ENCODE measurements around the gene CTCFL.
"Not testable (repeated sequence)": the region's sequence is repeated elsewhere in the genome, so short reads cannot be mapped to it uniquely, and the experiment has no call there.

The CTCFL gene

DNA sequence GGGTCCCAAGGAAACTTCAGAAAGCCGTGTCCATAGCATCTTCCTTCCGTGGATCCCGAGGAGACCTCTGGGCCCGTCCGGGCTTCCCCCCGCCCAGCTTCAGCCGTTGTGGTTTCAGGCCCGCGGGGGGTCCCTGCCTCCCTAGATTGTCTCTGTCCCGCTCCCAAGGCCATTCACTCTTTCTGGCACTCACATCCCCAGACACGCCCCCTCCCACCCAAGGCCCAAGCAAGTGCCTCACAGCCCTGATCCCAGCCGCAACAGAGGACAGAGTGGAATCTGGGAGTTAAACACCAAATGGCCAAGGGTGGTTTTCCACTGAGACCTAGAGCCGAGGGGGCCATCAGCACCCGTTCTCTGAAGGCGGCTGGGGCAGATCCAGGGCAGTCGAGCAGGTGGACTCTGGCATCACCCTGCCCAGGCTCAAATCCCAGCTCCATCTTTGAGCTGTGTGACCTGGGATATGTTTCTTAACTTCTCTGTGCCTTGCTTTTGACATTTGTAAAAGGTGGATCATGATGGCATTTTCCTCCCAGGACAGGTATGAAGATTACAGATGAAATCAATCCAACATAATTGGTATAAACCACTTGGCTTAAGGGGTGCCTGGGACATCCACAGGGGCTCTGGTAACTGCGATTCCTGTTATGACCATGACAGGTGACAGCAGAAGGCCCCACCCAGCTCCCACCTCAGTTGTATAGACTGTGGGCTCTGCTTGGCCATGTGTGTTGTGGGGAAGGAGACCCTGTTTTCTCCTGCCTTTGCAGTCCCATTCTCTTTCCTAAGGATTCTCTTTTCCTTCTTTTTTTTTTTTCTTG lies 48.1 kb downstream of the CTCFL start:
- DNase-seq = no peak

DNA sequence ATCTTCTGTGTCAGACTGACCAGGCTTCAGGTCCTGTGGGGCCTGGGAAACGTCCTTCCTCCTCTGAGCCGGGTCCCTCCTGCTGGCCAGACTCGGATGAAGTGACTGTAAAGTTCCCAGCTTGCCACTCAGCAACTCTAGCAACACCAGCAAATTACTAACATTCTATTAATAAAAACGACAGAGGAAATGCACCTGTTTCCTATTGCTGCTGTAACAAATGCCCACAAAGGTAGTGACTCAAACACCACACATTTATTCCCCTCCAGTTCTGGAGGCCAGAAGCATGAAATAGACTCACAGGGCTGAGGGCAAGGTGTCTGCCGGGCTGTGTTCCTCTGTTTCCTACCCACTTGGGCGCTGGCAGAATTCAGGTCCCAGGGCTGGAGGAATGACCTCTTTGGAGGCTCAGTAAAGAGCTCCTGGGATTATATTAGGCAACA lies 48.8 kb downstream of the CTCFL start:
- DNase-seq = no peak

DNA sequence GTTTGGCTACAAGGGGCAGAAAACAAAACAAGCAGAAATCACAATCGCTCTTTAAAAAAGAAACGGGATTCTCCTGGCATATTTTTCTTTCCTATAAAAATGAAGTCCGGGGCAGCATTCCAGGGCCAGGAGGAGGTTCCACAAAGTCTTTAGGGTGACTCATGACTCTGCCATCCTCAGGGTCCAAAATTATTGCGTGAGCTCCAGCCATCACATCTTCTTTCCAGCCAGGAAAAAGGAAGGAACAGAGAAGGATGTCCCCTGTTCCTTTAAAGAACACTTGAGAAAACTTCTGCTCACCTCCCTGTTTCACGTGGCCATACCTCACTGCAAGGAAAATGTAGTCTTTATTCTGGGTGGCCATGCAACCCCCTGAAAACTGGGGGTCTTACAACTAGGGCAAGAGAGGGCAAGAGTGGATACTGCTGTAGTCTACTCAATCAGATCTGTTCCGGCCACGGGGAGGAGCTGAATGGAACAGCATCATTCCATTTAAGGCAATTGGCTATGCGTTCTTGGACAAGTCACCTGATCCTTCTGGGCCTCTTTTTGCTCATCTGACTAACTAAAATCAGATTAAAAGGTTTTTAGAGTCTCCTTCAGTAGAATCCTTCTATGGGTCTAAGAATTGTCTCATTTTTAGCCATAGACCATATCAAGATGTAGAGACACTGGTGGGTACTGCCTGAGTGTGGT lies 49.4 kb downstream of the CTCFL start:
- DNase-seq = no peak

DNA sequence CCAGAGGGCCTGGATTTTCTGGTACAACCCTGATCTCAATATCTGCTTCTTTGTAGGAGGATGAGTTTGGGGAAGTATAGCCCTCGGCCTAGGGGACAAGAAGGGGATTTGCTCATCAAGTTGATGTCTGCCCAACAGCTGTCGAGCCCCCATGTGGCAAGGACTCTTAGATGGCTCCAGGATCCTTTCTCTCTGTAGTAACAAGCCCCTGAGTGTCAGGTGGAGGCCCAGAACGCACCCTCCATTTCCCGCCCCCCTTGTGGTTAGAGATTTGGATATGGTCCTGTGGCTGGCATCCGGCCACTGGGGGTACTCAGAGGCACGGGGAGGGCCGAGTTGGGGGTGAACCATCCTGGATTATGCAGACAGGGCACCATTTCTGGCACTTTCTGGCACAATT lies 50.1 kb downstream of the CTCFL start:
- no peak for DNase-seq

DNA sequence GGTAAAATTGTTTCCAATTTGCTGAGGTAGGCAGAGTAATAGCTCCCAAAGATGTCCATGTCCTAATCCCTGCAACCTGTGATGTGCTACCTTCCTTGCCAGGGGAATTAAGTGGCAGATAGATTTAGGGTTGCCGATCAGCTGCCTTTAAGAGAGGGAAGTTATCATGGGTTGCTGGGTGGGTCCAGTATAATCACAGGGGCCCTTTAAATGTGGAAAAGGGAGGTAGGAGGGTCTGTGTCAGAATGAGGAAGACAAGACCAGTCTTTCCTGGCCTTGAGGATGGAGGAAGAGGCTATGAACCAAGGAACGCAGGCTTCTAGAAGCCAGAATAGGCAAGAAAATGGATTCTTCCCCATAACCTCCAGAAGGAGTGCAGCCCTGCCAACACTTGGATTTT lies 50.7 kb downstream of the CTCFL start:
- DNase-seq = no peak

DNA sequence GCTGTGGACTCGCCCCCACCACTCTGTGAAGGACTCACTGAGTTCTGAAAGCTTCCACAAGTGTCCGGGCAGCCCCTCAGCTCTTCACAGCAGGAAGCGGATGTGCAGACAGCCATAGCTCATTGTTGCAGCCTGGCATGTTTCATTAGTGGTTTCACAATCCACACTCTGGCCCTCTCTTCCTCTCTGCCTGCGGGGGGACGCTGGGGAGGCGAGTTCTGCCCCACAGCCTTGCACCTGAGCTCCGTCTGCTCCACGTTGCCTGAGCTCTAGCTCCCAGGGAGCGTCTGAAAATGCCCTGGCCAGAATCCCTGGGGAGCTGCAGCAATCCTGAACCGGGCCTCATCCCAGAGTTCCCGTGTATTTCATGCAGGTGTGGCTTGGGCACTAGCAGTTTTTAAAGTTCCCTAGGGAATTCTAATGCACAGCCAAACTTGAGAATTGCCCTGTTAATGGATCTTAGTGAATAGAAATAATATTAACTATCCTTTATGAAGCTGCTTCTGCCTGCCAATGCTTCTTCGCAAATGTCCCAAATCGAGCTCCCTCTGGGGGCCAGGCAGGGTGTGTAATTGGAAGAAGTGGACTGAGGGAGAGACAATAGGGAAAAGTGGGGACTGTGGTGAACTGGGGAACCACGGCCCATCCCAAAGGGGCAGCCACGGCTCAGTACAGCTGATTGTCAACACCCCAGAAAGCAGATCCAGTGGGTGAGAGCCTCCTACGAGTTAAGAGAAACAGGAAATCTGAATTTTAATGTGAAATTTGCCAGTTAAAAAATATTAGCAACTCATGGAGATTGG lies 51.5 kb downstream of the CTCFL start:
- DNase-seq = no peak

DNA sequence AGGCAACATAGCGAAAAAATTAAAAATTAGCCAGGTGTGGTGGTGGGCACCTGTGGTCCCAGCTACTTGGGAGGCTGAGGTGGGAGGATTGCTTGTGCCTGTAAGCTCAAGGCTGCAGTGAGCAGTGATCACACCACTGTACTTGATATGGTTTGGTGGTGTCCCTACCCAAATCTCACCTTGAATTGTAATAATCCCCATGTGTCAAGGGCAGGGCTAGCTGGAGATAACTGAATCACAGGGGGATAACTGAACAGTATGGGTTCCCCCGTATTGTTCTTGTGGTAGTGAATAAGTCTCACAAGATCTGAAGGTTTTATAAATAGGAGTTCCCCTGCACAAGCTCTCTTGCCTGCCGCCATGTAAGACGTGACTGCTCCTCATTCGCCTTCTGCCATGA lies 52.5 kb downstream of the CTCFL start:
- not testable (repeated sequence) for DNase-seq

DNA sequence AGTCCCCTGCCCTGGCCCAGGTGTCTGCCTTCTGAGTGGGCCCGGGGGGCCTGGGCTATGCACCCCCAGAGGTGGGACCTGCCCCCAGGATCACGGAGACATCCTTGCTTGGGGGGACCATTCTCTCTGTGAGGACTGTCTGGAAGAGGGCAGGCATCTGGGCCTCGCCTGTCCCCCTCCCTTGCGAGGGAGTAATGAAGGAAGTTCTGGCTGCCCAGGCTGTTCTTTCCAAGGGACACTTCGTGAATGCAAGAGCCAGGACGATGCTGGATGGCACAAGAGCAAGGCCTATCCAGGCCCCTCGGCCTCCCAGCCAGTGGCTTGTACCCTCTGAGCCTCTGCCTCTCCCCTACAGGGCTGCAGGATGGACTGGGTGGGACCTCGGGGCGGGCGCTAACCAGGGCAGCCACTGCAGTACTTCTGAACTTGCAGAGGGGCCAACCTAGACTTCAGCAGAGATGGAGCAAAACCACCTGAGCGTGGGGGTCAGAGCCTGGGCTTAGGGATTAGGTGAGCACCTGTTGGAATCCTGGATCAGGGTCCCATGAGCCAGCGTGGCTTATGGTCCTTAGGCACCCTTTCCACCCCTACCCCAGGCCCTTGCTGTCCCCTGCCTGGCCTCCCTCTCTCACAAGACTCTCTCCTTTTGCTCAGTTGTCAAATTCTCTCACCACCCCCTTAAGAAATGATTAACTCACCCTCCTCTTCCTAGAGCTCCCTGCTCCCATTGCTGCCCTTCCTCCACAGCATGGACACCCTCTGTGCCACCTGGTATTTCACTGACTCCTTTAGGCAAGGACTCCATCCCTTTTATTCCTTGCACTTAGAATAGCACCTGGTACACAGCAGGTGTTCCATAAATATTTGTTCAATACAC lies 53.2 kb downstream of the CTCFL start:
- DNase-seq = no peak

DNA sequence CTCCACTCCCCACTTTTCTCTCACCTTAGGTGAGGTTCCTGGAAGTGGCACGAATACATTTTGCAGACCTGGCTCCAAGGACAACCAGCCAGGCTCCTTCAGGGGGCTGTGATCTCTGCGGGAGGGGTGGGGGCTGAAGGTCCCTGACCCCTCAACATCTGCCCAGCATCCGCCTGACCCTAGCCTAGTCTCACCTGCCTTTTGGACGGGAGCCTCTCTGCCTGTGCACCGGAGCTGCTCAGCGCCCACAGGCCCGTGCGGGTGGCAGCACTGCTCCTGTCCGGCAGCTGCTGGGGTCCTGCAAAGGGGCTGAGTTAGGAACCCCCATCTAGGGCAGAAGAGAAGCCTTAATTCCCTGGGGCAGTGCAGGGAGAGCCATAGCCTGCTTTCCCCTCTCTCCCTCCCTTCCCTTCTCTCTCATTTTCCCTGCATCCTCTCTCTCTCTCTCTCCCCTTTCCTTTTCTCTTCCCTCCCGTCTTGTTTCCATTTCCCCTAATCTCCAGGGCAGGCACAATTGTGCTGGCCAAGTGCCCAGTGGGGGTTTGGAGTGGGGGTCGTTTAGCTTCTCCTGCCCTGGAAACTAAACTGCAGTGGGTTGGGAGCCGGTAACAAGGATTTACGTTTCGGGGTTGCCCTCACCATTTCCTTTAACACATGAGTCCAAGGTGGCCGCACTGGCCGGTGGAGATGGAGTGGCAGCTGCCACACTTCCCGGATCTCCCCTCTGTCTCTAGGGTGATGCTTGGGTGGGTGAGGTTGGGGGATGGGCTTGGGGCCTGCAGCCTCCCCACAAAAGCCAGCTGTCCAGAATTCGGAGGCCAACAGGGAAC lies 54.1 kb downstream of the CTCFL start:
- no peak for DNase-seq

DNA sequence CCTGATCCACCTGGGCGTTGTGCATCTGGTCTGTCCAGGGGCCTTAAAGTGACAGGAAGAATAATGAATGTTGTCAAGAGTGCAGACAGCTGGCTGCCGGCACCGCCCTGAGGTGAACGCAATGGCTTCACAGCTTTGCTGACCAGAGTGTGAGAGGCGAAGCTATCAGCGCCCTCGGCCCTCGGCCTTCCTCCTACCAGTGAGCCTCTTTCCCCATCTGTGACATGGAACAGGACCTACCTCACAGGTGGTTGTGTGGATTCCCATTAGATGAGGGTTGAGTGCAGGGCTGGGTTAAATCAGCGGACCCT lies 54.8 kb downstream of the CTCFL start:
- no peak for DNase-seq

DNA sequence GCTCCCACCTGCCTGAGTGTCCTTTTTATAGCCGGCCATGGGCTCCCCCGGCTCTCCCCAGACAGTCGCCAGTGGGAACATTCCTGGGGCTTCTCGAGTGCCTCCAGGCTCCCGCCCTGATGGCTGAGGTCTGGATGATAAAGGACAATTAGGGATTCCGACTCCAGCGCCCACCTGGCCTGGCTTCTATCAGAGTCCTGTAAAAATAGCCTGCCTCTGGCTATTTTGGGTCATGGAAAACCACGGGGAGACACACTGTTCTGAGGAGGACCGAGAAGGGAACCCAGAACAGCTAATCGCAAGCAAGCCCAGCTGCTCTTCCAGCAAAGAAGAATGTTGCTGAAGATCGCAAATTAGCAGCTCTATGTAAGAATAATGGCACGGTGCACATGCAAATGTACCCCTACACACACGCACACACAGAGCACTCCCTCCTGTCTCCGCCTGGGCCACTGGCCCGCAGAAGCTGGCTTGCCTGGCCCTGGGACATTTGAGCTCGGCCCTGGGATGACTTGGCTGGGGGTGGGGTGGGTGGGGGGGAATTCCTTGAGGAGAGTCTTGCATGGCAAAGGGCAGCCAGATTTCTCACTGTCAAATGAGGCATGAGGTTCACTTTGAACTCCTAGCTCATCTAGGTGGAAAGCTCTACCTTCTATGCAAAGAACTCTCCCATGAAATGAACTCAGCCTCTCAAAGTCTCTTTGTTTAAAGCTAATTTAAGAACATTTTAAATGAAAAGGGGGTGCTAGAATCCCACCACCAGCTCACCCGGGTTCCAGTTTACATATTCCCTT lies 55.3 kb downstream of the CTCFL start:
- DNase-seq = no peak

DNA sequence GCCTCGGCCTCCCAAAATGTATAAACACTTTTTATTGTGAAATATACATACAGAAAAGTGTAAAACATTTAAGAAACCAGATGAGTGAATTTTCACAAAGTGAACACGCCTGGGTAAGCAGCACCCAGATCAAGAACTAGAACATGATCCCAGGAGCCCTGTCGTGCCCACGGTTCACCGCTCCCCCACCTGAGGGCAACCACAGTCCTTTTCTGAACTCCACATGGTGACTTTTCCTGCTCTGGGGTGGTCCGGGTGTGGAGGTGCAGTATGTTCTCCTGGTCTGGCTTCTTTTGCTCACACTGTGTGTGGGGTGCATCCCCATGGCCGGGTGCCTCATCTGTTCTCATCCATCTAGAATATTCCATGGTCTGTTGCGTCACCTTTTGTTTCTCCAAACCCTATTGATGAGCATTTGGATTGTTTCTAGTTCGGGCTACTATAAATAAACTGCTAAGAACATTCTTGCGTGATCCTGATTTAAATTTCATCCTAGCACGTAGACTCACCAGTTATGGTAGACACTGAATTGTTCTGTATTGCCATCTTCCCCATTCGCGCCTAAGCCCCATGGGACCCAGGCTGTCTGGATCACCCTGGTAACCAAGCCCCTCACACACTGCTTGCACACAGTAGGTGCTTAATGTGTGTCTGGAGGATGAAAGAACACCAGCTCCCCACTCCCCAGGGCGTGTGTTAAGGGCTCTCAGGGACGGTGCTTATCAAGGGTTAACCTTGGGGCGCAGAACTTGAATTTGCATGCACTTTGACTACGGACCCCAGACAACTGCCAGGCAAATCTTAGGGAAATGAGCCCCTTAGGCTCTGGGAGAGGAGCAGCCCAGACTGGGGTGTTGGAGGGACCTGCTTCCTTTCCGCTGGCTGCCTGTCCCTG lies 56.2 kb downstream of the CTCFL start:
- DNase-seq = no peak

DNA sequence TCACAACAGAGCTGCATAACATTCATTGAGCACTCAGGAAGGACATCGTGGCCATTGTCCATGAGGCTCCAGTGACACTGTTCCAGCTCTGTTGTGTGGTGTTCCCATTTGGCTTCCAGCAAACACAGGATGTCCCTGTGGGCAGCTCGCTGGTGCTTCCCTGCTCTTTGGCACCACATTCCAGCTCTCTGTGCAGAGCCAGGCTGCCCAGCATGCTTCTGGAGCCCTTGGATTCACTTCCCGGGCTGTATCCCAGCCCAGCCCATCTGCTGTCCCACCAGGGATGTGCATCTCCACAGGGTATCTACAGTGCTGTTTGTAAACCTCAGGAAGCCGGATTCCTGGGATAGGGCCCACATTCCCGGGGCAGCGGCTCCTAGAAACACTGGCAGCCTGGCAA lies 57.2 kb downstream of the CTCFL start:
- no peak for DNase-seq

DNA sequence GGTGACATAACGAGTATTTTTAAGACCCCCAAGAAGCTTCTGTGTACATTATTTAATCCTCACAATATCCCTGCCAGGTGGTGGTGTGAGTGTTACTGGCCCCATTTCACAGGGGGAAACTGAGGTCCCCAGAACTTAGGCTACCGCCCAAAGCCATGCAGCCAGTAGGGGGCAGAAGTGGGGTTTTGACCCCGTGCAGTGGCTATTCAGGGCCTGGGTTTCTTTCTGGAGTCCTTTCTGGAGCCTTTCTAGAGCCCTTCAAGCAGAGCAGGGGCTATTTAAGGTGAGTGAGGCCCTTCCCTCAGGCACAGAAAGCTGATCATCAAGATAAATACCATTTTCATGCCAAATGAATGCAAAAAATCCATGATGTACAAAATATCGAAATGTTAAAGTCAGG lies 59.0 kb downstream of the CTCFL start:
- DNase-seq = no peak

DNA sequence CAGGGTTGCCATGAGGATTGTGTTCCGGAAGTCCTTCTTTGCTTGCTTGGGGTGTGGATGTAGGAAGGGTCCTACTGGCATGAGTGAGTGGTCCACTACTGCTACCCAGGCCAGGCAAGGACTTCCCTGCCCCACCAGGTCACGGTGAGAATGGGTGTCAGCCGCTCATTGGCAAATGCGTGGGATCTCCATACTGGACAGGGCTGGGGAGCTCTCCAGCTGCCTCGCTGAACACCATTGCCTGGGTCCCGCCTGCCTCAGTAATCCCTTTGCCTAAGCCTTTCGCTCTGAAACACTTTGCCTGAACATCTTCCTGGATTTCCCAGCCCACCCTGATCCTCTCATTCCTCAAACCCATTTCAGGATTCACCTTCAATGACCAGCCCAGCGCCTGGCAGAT lies 59.5 kb downstream of the CTCFL start:
- DNase-seq = no peak

DNA sequence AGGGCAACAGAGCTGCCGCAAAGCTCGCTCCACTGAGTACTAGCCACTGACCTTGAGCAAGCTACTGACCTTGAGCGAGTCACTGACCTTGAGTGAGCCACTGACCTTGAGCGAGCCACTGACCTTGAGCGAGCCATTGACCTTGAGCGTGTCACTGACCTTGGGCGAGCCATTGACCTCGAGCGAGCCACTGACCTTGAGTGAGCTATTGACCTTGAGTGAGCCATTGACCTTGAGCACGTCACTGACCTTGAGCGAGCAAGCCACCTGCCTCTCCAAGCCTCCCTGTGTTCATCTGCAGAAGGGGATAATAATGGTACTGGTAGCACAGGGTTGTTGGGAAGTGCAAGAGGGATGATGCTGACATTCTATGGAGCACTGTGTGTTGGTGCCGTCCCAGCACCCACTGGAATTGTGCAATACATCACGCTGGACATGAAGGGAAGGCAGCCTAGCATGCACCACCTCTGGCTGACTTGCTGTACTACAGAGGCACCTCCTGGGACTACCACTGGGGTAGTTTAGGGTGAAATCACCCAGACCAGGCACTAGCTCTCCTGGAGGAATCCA lies 60.2 kb downstream of the CTCFL start:
- no peak for DNase-seq

DNA sequence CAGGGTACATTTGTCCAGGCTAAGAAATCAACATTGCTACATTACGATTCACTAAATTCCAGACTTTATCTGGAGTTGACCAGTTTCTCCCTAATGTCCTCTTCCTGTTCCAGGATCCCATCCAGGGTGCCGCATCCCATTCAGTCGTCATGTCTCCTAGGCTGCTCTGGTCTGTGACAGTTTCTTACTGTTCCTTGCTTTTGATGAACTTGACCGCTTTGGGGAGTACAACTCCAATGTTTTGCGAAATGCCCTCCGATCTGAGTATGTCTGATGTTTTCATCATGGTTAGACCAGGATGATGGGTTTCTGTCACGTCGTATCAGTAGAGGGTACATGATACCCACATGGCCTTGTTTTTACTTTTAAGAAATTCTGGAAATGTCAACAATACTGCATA lies 62.2 kb downstream of the CTCFL start:
- DNase-seq = no peak

DNA sequence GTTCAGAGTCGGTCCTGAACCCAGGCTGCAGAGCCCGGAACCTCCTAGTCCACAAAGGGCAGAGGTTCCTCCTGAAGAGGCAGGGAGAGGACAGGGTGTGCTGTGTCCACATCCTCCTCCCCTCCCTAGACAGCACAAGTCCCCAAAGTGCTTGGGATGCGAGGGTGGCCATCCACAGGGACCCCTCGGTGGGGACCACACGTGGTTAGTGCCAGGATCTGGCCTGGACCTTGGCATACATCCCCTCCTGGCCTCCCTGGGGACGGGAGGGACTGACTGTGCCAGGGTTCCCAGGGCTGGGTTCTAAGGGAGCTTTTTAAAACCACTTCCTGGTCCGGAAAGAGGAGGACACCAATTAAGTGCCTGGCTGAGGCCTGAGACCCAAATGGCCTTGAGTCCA lies 63.2 kb downstream of the CTCFL start:
- no peak for DNase-seq

DNA sequence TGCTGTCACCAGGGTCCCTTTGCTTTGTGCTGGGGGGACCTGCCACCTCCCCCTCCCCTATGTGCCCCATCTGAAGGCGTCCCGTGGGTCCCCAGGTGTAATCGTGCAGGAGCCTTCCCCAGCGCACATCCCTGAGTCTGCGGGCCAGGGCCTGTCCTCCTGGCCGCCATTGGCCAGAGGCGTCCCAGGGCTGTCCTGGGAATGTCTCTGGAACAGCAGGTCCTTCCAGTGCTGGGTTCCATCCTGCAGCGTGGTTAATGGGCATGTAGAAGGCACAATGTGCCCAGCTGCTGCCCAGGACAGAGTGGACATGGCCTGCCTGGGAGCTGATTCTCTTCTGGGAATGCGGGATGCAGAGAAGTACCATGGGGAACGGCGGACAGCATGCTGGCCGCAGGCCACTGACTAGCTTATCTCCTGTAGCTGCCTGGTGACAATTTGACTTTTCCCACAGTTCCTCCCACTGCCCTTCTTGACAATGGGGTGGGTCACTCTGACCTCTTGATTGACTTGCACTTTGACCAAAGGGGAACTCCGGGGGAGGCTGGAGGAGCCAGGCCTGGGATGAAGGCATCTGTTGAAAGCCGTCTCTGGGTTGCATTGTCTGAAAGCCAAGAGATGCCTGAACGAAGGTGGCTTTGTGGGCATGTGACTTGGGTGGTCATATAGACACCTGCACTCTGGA lies 64.0 kb downstream of the CTCFL start:
- no peak for DNase-seq
